SKM-1 treated with dmso at 0.1 percent for 144 hours (cell line): Measurements from ENCODE around the gene PCK1.
"Not testable (repeated sequence)": the region's sequence is repeated elsewhere in the genome, so short reads cannot be mapped to it uniquely, and the experiment has no call there.

ENCODE experiments used
- DNase-seq: peaks from one replicate; lab custom pipeline; 2025; ENCODE audit not compliant: unreplicated experiment; lab: John Stamatoyannopoulos, UW

PCK1 gene

GRCh38 chr20:57560554-57561355 is at the start of gene PCK1:
PCK1 (plus strand) TSS chr20:57561110; CDS start chr20:57561412, 302 bp downstream.
- DNase-seq, result no peak

GRCh38 chr20:57511709-57512108 is 49.2 kb upstream of the PCK1 start:
- DNase-seq, result not testable (repeated sequence)

- no peak for DNase-seq
Measured at GRCh38 chr20:57512432-57512831, 48.5 kb upstream of the PCK1 start.

- no peak for DNase-seq
Measured at GRCh38 chr20:57513199-57513598, 47.7 kb upstream of the PCK1 start.

- peak; percentile 45 for DNase-seq
Measured at GRCh38 chr20:57514273-57514751, 46.6 kb upstream of the PCK1 start.

GRCh38 chr20:57517904-57518303 is 43.0 kb upstream of the PCK1 start:
- DNase-seq, result no peak

- DNase-seq, result no peak
Measured at GRCh38 chr20:57522380-57523140, 38.4 kb upstream of the PCK1 start.

- no peak for DNase-seq
Measured at GRCh38 chr20:57523782-57524181, 37.1 kb upstream of the PCK1 start.

- no peak for DNase-seq
Measured at GRCh38 chr20:57524511-57525176, 36.3 kb upstream of the PCK1 start, which contains the start of gene CTCFL. CTCFL (minus strand) TSS chr20:57525140; CDS start chr20:57524205, 935 bp downstream.

- DNase-seq, result no peak
Measured at GRCh38 chr20:57525328-57526086, 35.4 kb upstream of the PCK1 start.

- DNase-seq, result no peak
Measured at GRCh38 chr20:57526087-57526884, 34.6 kb upstream of the PCK1 start.

GRCh38 chr20:57526885-57527460 is 33.9 kb upstream of the PCK1 start:
- DNase-seq, result no peak

- no peak for DNase-seq
Measured at GRCh38 chr20:57527728-57528127, 33.2 kb upstream of the PCK1 start.

GRCh38 chr20:57528148-57528547 is 32.8 kb upstream of the PCK1 start:
- DNase-seq, result no peak

- DNase-seq, result no peak
Measured at GRCh38 chr20:57529160-57529585, 31.7 kb upstream of the PCK1 start.

- no peak for DNase-seq
Measured at GRCh38 chr20:57529810-57530209, 31.1 kb upstream of the PCK1 start.

GRCh38 chr20:57530327-57530981 is 30.5 kb upstream of the PCK1 start:
- DNase-seq, result no peak

GRCh38 chr20:57532104-57532503 is 28.8 kb upstream of the PCK1 start:
- DNase-seq, result no peak

GRCh38 chr20:57535297-57535696 is 25.6 kb upstream of the PCK1 start:
- DNase-seq, result no peak
